AG04450 (cell line): ENCODE measurements around the gene EP400. TPM values are rescaled to one million over a fixed set of nuclear protein-coding genes. Genes with fewer than 3 reads are reported as not detected.

Experiments
- CTCF ChIA-PET: fragments of 300-600, 350-600 bp; formaldehyde crosslinking; extraction: SDS; loops from one replicate; lab custom pipeline; 2022; ENCODE audit warnings: antibody characterized with exemption, inconsistent platforms; lab: Charles Lee
- POLR2A ChIA-PET: fragments of 350-600 bp; formaldehyde crosslinking; extraction: SDS; loops from one replicate; lab custom pipeline; 2021; ENCODE audit warnings: antibody characterized with exemption, inconsistent platforms; lab: Yijun Ruan, JAX
- DNase-seq: peaks from one replicate; pipeline ENCODE4 v3.0.0-alpha.2; 2011; ENCODE audit warnings: low read depth, low spot score
- H3K27ac ChIP-seq: one replicate; pipeline ENCODE4 v1.5.1; 2012; ENCODE audit warnings: low read depth, low read length, control low read depth
- H3K27me3 ChIP-seq: one replicate; pipeline ENCODE4 v1.6.0; 2012; ENCODE audit warnings: low read length; ENCODE audit not compliant: control insufficient read depth, insufficient read depth
- H3K4me3 ChIP-seq: 2 replicates; pipeline ENCODE4 v1.5.1; 2011; ENCODE audit warnings: mild to moderate bottlenecking, low read depth, low read length, control low read depth
- H3K9me3 ChIP-seq: 2 replicates; pipeline ENCODE4 v1.5.1; 2012; ENCODE audit warnings: low read length; ENCODE audit not compliant: control insufficient read depth, insufficient read depth
- polyA plus RNA-seq: library from polyadenylated mRNA; depleted of rRNA; stranded (reverse); fragments of >200 nt; gene quantifications from 2 replicates; pipeline ENCODE4 v1.2.3, GENCODE V29; 2011
- TF ChIP-seq, protein P1 (sequence below): IDR thresholded peaks from 2 replicates; pipeline ENCODE4 v1.5.1; 2011; ENCODE audit warnings: low read depth, low read length, control low read depth, inconsistent platforms

EP400 gene
- polyA plus RNA-seq, 1 experiment: 5.4 TPM

GRCh38 chr12:132021965-132022364 is 72.2 kb downstream of the EP400 start:
- no peaks in the 10 kb centered on the region for H3K9me3 ChIP-seq
- no peak overlapping the region for H3K27ac ChIP-seq
- H3K4me3 ChIP-seq: no peak overlapping the region
- TF ChIP-seq, protein P1, sequence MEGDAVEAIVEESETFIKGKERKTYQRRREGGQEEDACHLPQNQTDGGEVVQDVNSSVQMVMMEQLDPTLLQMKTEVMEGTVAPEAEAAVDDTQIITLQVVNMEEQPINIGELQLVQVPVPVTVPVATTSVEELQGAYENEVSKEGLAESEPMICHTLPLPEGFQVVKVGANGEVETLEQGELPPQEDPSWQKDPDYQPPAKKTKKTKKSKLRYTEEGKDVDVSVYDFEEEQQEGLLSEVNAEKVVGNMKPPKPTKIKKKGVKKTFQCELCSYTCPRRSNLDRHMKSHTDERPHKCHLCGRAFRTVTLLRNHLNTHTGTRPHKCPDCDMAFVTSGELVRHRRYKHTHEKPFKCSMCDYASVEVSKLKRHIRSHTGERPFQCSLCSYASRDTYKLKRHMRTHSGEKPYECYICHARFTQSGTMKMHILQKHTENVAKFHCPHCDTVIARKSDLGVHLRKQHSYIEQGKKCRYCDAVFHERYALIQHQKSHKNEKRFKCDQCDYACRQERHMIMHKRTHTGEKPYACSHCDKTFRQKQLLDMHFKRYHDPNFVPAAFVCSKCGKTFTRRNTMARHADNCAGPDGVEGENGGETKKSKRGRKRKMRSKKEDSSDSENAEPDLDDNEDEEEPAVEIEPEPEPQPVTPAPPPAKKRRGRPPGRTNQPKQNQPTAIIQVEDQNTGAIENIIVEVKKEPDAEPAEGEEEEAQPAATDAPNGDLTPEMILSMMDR: no peak
- no peaks in the 10 kb centered on the region for H3K27me3 ChIP-seq
- DNase-seq: no peak
- POLR2A ChIA-PET: no interaction called here
- CTCF ChIA-PET: interaction anchor here (0.6 kb wide), 1 partner anchor 1098 kb away, joined by 9 read pairs; no protein-coding TSS in a partner anchor

DNA sequence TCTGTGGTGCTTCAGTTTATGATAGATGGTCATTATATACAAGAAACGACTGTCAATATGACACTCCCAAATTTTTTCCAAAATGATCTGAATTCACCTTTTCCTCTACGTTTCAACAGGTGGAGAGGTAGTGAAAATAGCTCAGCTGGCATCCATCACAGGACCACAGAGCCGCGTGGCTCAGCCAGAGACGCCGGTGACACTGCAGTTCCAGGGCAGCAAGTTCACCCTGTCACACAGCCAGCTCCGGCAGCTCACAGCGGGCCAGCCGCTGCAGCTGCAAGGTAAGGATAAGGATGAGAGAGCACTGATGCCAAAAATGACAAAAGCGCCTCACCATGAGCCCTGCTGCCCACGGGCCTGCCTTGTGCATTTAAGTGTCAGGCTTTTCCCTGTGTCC is 73.9 kb downstream of the EP400 start:
- ChIA-PET POLR2A (no interaction called here), CTCF (interaction anchor here (1.5 kb wide), 1 partner anchor 21 kb away, joined by 3 read pairs; no protein-coding TSS in a partner anchor)
- no peak for DNase-seq
- no peaks in the 10 kb centered on the region for H3K9me3 ChIP-seq
- TF ChIP-seq, protein P1: no peak
- H3K27ac ChIP-seq: no peak overlapping the region
- no peak overlapping the region for H3K4me3 ChIP-seq
- no peaks in the 10 kb centered on the region for H3K27me3 ChIP-seq

DNA sequence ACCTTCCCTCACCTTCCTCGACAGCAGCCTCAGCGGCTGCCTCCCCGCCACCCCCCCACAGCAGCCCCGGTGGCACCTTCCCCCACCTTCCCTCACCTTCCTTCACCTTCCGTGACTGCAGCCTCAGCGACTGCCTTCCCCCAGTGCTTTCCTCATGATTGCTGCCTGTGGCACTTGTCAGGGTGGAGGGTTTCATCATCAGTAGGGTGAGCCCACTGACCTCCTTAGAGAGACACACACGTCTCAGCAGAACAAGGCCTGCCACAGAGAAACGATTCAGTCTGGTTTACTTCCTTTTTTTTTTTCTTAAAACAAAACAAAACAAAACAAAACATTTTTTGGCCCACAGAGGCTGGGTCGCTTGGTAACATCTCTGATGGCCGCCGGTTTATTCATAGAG is 75.0 kb downstream of the EP400 start:
- ChIA-PET POLR2A (no interaction called here), CTCF (no interaction called here)
- TF ChIP-seq, protein P1: no peak

GRCh38 chr12:132025526-132025925 is 75.8 kb downstream of the EP400 start:
- TF ChIP-seq, protein P1: no peak
- no peak for DNase-seq
- POLR2A ChIA-PET: no interaction called here

More for the DNA sequence above, 75.0 kb downstream of the EP400 start:
- H3K27ac ChIP-seq: no peak overlapping the region
- no peak overlapping the region for H3K4me3 ChIP-seq
- no peak for DNase-seq
- H3K27me3 ChIP-seq: no peaks in the 10 kb centered on the region
- H3K9me3 ChIP-seq: peaks cover 2% of the 10 kb centered on the region; the same call in 1 of the 2 replicates

DNA sequence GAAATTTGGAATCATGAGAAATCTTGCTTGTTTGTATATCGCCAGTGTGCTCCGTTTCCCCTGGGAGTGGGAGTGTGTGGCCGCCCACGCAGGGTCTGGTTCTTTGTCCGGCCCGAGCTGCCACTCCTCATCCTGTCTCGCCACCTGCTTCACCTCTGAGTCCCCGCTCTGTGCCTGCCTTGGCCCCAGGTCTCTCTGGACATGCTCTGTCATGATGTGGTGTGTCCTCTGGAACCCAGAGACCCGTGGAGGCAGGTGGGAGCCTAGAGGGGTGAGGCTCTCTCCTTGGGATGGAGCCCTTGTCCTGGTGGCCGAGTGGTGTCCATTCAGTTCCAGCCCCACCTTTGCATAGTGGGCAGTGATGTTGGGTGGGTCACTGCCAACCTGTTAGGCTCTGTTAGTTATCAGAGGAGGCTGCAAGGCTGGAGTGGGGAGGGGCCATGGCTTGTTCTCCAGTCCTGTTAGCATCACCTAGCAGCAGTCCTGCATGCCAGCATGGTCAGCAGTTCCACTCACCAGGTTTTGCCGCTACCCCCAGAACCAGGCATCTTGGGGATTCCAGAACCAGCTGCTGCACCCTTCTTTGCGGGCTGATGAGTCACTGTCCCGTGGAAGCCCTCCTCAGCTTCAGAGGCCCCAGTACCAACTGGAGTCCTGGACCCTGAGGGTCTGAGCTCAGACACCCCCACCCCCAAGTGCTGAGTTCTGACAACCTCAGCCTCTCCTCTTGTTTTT is 76.5 kb downstream of the EP400 start:
- DNase-seq: no peak
- peaks cover 3% of the 10 kb centered on the region; the same call in 1 of the 2 replicates for H3K9me3 ChIP-seq
- ChIA-PET POLR2A (no interaction called here), CTCF (no interaction called here)
- H3K4me3 ChIP-seq: no peak overlapping the region
- TF ChIP-seq, protein P1: no peak
- no peaks in the 10 kb centered on the region for H3K27me3 ChIP-seq
- H3K27ac ChIP-seq: no peak overlapping the region

More at GRCh38 chr12:132025526-132025925, 75.8 kb downstream of the EP400 start:
- Histone ChIP-seq H3K9me3 (peaks cover 3% of the 10 kb centered on the region; the same call in 1 of the 2 replicates), H3K27ac (no peak overlapping the region), H3K4me3 (no peak overlapping the region), H3K27me3 (no peaks in the 10 kb centered on the region)
- CTCF ChIA-PET: no interaction called here
